Measurements from ENCODE around the gene IGF1R.

IGF1R gene

DNA sequence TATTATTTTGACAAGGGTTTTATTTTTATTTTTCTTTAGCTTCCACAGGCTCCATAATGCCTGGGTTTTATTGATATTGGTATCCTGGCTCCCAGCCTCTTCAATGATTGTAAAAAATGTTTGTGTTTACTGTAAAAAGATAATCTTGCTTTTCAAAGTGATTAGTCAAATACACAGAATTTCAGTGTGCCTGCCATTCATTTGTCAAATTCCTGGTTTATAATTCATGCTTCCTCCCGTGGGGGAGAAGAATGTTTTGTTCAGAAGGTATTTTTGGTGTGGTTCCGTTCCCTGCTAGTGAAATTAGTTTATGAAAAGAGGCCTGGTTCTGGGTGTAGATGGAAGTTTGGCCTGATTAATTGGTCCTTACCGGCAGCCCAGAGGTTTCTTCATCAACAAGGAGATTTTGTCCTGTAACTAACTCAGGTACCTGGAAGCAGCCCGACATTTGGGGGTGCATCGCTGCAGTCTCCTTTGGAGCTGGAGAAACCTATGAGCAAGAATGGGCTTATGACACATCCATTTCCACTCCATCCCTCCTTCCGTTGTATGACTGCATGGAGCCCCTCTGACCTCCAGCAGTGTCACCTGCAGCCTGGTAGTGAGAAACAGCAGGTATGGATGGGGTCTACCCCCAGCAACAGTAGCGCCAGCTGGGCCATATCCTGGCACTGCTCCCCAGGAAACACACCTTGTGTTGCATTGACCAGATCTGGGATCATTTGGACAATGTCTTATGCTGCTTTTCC is 257.8 kb downstream of the IGF1R start:
- H3K4me3 ChIP-seq, result no peak overlapping the region
- H3K27ac ChIP-seq, result peak overlapping the region in 2 of 21 experiments; percentile 20 to 60

- Histone ChIP-seq H3K4me3 (no peak overlapping the region), H3K27ac (peak overlapping the region in 4 of 21 experiments; percentile 9 to 60 (median 30))
Measured at GRCh38 chr15:98906712-98907083, 258.4 kb downstream of the IGF1R start.

DNA sequence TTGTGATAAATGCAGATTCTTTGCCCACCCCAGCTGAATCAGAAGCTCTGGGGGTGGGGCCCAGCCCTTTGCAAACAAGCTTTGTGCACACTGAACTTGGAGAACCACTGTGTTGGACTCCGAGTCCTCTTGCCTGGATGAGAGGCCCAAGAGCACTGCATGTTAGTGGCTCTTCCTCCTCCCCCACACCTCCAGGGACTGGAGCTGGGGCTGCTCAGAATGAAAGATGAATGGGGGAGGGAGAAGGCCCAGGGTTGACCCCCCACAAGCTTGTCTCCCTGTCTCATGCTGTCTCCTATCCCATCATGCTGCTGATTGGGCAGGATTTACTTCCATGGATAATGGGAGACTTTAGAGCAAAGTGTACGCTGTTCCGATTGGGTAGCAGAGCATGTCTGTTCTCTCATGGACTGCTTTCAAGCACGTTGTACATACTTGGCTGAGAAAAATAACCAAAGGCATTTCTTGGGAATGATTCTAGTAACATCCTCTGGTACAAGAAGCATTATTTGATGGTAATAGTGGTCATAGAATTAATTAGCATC is 259.7 kb downstream of the IGF1R start:
- peak overlapping the region in 2 of 21 experiments; percentile 29 to 60 for H3K27ac ChIP-seq
- H3K4me3 ChIP-seq, result no peak overlapping the region

- H3K27ac ChIP-seq, result peak overlapping the region in 1 of 21 experiments; percentile 5
Measured at GRCh38 chr15:98909968-98910885, 261.9 kb downstream of the IGF1R start.

DNA sequence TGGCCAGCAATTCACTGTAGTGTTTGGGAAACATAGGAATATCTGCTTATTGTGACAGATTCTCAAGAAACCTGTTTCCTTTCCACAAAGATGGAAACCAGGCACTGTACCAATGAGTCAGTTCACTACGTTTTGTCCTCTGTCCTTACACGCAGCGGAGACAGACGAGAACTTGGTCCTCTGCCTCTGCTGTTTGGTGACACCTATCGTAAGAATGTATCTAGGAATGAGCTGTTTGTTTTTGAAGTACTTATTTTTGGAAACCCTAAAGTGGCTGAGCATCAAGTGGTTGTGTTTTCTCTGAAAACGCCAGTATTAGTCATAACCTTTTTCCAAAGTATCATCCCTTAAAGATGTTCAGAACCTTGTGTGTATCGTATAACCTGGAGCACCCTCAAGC is 266.3 kb downstream of the IGF1R start:
- Histone ChIP-seq H3K27ac (peak overlapping the region in 1 of 21 experiments; percentile 45), H3K4me3 (no peak overlapping the region)

More at GRCh38 chr15:98909968-98910885, 261.9 kb downstream of the IGF1R start:
- no peak overlapping the region for H3K4me3 ChIP-seq

DNA sequence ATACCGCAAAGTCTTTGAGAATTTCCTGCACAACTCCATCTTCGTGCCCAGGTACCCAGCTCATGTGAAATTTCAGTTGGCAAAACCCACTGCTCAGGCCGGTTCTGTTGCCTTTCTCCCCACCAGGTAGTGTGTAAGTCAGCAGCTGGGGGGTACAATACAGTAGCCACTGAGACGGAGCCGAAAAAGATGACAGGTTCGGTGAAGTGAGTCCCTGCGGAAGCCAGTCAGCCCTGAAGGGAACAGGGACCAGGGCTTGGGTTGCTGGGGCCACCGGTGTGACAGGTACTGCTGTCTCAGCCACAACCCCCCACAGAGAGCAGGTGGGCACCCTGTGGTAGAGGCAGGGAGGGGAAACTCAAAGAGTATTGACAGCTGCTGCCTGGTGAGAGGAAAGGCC is 268.5 kb downstream of the IGF1R start:
- Histone ChIP-seq H3K27ac (no peak overlapping the region), H3K4me3 (no peak overlapping the region)

- Histone ChIP-seq H3K27ac (no peak overlapping the region), H3K4me3 (no peak overlapping the region)
Measured at GRCh38 chr15:98917417-98917816, 269.1 kb downstream of the IGF1R start.

DNA sequence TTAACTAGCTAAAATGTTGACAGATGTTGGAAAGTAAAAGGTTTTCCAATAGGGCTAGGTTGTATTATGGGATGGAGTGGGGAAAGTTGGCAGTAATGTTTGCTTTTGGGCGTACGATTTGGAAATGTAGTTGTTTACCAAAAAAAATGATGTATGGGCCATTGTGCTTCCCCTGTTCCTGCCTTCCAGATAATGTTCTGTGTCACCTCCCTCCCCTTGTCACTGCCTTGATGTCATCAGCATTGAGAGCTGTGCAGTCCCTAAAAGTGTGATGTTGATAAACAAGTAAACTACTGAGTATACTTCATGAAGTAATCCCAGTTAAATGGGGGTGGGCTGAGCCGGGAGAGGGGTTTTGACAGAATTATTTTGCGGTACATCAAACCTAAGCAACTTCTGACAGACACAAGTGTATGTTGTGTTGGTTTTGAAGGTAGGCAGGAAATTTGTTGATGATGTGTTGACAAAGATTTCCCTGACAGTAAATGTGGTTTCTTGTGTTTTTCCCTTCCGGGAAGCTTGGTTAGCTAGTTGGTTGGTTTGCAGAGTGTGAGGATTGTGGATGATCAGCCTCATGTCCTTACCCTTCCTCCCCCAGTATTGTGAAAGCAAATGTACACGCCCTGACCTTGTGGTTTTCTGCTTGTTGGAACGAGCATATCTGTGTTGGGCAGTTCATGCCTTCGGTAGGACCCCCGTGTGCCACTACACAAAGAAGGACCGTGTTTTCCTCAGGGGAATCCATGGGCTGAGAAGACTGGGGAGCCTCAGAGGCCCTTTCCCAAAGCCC is 271.9 kb downstream of the IGF1R start:
- H3K4me3 ChIP-seq, result no peak overlapping the region
- peak overlapping the region in 4 of 21 experiments; percentile 18 to 40 (median 38) for H3K27ac ChIP-seq

- H3K4me3 ChIP-seq, result no peak overlapping the region
- H3K27ac ChIP-seq, result peak overlapping the region in 1 of 21 experiments; percentile 41
Measured at GRCh38 chr15:98923171-98923570, 274.8 kb downstream of the IGF1R start.

- Histone ChIP-seq H3K4me3 (no peak overlapping the region), H3K27ac (peak overlapping the region in 2 of 21 experiments; percentile 44 to 49)
Measured at GRCh38 chr15:98923579-98923978, 275.2 kb downstream of the IGF1R start.

- H3K4me3 ChIP-seq, result no peak overlapping the region
- peak overlapping the region in 4 of 21 experiments; percentile 4 to 49 (median 24) for H3K27ac ChIP-seq
Measured at GRCh38 chr15:98924401-98925049, 276.2 kb downstream of the IGF1R start.

GRCh38 chr15:98926236-98926635 is 277.9 kb downstream of the IGF1R start:
- no peak overlapping the region for H3K27ac ChIP-seq
- H3K4me3 ChIP-seq, result no peak overlapping the region

DNA sequence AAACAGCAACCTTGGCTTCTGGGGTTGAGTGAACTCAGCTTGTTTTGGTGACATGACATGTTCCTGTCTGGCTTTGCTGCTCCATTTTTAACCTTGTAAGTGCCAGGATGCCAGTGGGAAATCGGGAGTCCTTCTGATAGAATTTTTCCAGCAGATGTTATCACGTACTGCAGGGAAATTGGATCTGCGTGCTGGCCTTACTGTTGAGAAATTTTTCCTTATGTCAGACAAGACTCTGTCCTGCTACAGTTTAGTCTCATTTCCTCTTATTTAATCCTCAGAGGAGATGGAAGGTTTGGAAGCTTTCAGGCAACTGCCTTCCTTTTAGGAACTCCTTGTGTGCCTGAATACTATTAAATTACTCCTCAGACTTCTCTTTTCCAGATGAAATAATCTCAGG is 278.7 kb downstream of the IGF1R start:
- H3K27ac ChIP-seq, result no peak overlapping the region
- H3K4me3 ChIP-seq, result no peak overlapping the region

- no peak overlapping the region for H3K4me3 ChIP-seq
- H3K27ac ChIP-seq, result peak overlapping the region in 1 of 21 experiments; percentile 24
Measured at GRCh38 chr15:98927996-98928395, 279.7 kb downstream of the IGF1R start.

- Histone ChIP-seq H3K4me3 (no peak overlapping the region), H3K27ac (no peak overlapping the region)
Measured at GRCh38 chr15:98930576-98930975, 282.2 kb downstream of the IGF1R start.

- no peak overlapping the region for H3K4me3 ChIP-seq
- H3K27ac ChIP-seq, result no peak overlapping the region
Measured at GRCh38 chr15:98931004-98931403, 282.7 kb downstream of the IGF1R start.

GRCh38 chr15:98933406-98933805 is 285.1 kb downstream of the IGF1R start:
- Histone ChIP-seq H3K27ac (no peak overlapping the region), H3K4me3 (no peak overlapping the region)

DNA sequence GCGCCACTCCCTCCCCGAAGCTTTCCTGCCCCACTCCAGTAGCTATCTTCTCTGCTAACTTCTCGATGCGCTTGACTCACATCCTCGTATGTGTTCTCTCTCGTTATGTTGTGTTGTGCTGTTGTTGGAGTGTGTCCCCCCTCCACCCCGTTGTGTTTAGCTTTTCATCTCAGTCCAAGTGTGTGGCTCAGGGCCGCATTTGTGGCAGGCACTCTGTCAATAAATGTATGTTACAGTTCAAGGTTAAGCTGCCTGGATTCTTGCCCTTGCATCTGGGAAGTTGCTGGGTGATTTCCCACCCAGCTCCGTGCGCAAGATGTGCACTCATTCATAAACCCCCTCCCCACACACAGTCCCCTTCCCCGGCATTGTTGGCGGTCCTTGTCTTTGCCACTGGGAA is 287.4 kb downstream of the IGF1R start:
- Histone ChIP-seq H3K27ac (no peak overlapping the region), H3K4me3 (no peak overlapping the region)

DNA sequence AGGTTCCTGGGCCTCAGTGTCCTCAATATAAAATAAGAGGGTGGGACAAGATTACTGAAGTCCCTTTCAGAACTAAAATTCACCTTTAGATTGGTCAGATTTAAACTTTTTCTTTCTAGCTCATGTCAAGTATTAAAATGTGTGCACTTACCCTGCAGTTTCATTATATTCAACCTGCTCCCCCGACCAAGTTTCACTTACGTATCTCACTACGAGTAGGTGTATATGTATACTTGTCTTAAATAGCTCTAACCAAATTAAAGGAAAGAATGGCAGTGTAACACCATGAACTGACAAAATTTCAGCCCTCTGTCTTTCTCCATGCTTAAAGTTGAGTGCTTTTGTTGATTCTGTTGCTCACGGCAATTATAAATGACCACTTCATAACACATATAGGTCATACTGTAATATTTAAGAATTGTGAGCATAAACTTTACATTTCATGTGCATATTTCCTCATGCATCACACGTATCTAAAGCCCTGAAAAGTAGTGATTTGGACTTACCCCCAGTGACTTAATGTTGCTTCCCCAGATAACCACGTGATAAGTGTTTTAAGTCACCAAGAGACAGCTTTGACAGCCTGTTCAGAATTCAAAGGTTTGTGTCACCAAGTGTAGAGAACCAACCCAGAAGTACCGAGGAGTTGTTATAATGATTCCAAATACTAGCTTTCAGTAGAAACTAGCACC is 289.2 kb downstream of the IGF1R start:
- no peak overlapping the region for H3K27ac ChIP-seq
- H3K4me3 ChIP-seq, result no peak overlapping the region
